ENCODE results near the gene FOXF2.
"Not testable (repeated sequence)": the region's sequence is repeated elsewhere in the genome, so short reads cannot be mapped to it uniquely, and the experiment has no call there.

FOXF2 gene

DNA sequence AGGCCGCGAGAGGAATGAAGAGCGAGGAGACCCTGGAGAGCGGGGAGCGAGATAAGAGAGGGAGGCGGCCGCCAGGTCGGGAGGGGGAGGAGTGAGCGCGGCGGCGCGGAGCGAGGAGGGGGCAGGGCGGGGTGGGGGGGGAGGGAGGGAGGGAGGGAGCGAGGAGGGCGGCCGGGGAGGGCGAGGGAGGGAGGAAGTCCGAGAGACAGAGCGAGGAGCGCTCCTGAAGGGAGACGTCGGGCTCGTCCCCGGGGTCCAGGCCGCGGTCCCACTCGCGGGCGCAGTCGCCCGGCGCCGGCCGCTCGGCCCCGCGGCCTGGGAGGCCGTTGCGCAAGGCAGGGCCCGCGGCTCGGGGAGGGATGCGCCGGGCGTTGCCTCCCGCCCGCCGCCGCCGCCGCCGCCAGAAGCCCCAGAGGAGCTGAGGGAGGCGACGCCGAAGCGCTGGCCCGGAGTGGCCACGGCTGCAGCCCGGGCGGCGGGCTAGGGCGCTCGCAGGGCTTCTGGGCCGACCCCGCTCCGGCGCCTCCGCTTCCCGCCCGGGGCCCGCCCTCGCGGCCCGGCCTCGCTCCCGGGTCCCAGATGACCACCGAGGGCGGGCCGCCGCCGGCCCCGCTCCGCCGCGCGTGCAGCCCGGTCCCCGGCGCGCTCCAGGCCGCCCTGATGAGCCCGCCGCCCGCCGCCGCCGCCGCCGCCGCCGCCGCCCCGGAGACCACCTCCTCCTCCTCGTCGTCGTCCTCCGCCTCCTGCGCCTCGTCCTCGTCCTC is at the start of gene FOXF2:
Gene FOXF2 (plus strand): TSS at position 208 of the 764 bp plus-strand sequence. CDS start 372 bp downstream, at position 580.
- DNase-seq (ENCODE audit: low spot score) = no peak

DNA sequence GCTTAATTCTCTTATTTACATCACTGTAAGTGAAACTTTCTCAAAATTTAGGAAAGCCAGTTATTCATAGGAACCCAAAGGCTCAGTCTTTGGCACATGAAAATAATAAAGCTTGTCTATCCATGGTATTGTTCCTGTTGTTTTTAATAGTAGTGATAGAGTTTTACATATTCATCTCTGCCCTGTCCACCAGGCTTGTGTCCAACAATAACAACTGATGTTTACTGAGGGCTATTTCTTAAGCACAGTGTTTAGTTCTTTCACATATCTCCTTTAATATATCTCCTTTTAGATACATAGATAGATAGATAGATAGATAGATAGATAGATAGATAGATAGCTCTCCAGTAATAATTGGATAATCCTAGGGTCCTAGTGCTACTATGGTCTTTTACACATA is 43.3 kb upstream of the FOXF2 start:
- no peak for DNase-seq (ENCODE audit: low spot score)

DNA sequence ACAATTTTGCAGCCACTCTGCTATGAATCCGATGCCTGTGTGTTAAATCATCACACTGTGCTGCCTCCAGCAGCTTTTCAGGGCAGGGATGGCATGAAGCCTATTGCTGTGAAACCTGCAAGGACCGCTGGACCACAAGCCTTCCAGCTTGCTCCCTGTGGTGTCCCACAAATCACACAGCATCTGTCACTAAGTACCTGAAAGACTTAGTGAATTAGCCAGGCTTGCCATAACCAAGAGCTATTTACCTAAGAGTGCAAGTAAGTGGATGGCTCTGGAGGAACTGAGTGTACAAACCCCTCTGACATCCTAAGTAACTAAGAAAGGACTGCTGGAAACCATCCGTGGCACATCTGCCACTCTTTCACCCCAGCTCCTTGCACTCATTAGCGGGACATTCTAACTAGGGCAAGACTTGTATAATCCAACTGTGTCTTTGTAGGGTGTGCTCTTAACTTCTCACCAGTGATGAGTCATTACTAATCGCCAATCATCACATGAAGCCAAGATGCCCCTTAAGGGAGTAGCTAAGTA is 42.8 kb upstream of the FOXF2 start:
- no peak for DNase-seq (ENCODE audit: low spot score)

DNA sequence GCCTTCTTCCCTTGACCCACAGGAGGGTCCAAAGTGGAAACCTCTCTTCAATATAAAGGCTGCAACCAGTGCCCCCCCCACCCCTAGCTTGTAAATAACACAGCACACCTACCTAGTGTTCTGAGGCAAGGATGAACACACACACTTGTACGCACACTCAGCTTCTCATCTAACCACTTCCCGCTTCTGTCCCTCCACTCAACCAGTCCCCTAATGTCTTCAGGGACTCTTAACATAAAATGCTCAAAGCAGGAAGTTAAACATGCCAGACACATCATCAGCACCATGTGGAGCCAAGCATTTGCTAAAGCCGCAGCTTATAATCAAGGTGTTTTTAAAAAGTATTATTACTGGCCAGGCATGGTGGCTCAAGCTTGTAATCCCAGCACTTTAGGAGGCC is 42.2 kb upstream of the FOXF2 start:
- DNase-seq (ENCODE audit: low spot score) = no peak

DNA sequence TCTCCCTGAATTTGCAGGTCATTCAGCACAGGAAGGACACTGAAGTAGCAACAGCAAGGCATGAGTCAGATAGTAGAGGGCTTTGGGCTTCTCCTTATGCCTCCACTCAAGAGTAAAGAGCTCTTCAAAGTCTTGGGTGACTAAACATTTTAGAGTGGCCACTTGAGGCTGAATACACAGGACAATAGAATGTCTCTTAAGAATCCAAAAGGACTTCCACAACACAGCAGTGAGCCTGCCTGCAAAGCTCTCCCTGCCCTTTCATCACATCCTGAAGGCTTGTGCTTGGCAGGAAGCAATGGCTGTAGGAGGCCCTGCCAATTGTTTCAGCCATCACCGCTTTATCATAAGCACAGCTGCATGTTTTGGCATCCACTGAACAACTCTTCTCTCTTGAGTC is 40.7 kb upstream of the FOXF2 start:
- no peak for DNase-seq (ENCODE audit: low spot score)

DNA sequence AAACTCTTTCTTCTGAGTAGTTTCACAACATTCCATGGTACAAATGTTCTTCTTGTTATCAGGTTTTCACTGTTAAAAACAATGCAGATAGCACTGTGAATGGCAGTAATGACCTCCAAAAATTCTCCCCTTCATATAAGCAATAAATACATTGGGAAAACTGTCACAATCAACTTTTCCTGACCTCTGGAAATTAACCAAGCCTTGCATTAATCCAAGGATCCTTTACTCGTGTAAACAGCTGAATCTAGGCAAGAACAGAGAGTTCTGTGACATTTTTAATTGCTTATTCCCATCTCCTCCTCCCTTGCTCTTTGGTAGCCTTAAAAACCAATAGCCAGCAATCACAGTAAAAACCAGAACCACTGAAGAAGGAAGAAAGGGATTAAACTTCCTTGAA is 39.7 kb upstream of the FOXF2 start:
- no peak for DNase-seq (ENCODE audit: low spot score)

DNA sequence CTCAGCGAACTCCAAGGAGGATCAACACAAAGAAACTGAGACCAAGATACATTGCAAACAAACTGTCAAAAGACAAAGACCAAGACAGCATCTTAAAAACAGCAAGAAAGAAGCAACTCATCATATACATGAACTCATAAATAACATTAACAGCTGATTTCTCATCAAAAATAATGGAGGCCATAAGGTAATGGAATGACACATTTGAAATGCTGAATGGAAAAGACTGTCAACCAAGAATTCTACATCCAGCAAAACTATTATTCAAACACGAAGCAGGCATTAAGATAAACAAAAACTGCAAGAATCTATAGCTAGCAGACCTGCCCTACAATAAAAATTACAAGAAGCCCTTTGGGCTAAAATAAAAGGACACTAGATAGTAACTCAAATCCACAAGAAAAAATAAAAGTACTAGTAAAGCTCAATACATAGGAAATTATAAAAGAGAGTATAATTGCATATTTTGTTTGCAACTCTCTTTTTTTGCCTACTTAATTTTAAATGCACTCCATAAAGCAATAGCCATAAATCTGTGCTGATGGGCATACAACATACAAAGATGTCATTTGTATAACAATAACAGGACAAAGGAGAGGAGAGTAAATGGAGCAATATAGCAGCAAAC is 37.9 kb upstream of the FOXF2 start:
- DNase-seq (ENCODE audit: low spot score) = no peak

DNA sequence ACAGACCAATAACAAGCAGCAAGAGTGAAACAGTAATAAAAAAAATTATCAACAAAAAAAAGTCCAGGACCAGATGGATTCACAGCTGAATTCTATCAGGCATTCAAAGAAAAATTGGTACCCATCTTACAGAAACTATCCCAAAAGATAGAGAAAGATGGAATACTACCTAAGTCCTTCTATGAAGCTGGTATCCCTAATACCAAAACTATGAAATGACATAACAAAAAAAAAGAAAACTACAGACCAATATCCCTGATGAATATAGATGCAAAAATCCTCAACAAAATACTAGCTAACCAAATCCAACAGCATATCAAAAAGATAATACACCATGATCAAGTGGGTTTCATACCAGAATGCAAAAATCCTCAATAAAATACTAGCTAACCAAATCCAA is 34.3 kb upstream of the FOXF2 start:
- DNase-seq (ENCODE audit: low spot score) = not testable (repeated sequence)

DNA sequence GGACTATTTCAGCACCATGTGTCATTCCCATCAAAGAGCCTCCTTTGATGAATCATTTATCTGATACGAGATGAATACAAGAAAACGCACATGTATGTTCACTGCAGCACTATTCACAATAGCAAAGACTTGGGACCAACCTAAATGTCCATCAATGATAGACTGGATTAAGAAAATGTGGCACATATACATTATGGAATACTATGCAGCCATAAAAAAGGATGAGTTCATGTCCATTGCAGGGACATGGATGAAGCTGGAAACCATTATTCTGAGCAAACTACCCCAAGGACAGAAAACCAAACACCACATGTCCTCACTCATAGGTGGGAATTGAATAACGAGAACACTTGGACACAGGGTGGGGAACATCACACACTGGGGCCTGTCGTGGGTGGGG is 27.7 kb upstream of the FOXF2 start:
- not testable (repeated sequence) for DNase-seq (ENCODE audit: low spot score)

DNA sequence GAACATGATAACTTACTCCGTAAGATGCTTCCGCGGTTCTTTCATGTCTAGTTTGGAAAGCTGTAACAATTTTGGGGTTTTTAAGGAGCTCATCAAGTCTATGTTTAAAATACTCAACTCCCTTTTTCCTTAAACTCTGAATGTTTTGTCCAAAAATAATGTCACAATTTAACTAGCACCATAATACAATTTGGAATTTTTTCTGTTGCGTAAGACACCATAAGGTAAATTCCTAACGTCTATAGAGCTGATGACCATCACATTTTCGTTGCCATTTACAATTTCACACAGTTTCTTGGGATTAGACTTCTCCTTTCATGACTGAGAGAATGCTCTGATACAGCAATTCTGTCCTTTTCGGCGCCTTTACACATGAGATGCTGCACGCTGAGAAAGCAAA is 26.7 kb upstream of the FOXF2 start:
- no peak for DNase-seq (ENCODE audit: low spot score)

DNA sequence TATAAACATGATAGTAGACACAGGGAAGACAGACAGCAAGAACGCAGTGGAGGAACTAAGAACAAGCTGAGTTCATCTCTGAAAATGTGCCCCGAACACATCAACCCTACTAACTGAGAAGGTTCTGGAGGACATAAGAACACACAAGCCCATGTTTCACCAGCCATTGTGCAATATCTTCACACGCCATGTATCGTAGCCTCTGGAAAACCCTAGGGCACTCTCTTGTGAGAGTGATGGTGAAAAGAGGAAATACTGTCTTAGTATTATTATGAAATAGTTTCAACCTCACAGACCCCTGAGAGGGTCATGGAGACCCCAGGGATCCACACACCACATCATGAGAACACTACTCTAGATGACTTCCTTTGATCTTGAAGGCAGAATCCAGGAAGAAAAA is 26.1 kb upstream of the FOXF2 start:
- no peak for DNase-seq (ENCODE audit: low spot score)

DNA sequence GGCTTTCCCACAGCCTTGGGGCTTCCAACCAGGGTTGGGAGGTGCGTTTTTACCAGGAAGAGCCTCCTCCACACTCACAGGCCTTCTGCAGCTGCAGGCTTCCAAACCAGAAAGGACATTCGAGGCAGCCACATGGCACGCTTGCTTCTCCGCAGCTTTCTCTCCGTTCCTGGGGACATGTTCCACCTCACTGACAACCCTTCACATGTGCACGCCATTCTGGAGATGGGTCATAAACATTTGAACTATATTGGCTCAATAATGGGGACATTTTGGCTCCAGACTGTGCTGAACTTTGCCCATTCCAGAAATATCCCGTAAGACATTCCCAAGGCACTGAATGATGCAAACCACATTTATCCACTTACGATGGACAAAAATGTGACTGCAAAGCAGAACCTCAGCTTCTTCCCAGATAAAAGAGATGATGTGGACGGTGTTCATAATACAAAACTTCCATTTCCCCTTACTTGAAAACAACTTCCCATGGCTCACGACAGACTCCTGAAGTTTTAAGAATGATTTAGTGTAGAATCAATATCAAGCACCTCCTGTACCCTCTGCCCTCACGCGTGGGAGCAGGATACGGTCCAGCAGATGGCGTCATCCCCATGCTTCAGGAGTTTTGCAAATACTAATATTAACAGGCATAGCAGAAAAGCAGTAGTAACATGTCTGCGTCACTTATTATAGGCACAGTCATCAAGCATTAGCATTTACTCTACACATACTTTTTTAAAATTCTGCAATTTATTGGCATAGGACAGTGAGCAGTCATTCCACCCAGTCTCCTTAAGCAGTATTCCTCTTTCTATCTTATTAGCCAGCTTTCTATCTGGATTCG is 25.4 kb upstream of the FOXF2 start:
- no peak for DNase-seq (ENCODE audit: low spot score)

DNA sequence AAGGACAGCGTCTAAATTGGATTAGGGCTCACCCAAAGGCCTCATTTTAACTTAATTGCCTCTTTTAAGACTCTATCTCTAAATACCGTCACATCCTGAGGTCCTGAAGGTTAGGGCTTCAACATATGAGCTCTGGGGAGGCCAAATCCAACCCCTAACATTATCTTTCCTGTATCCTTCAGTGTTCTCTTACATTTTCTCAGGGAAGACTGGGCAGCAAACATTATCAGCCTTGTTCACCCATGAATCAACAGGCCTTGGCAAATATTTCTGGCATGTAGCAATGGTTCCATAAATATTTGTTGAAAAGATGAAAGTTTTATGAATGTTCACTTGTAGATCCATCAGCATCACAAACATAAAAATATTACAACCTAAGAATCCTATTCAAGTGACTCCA is 24.6 kb upstream of the FOXF2 start:
- DNase-seq (ENCODE audit: low spot score) = no peak

DNA sequence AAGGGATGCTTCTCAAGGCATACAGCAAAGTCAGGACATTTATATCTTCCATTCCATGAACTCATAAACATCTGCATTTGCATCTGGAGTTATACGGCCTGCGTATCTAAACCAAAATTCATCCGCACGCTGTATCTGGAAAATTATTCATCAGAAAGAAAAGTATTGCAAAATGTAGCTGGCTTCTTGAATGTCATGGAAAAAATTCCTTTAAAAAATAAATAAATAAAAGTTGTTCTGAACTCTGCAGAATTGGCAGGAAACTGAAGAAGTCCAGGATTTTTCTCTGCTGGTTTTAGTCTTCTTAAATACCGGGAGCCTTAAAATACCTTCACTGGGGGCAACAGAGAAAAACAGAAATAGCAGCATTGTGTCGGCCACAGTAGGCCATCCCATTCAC is 23.7 kb upstream of the FOXF2 start:
- no peak for DNase-seq (ENCODE audit: low spot score)

DNA sequence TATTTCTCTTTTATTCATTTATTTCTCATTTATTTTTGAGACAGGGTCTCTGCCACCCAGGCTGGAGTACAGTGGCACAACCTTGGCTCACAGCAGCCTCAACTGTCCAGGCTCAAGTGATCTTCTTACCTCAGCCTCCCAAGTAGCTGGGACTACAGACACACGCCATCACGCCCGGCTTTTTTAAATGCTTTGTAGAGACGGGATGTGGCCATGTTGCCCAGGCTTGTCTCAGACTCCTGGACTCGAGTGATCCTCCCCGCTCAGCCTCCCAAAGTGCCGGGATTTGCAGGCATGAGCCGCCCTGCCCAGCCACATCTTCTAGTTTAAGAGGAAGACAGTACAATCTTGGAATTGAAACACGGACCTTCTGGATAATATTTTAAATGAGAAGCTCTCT is 21.6 kb upstream of the FOXF2 start:
- no peak for DNase-seq (ENCODE audit: low spot score)

DNA sequence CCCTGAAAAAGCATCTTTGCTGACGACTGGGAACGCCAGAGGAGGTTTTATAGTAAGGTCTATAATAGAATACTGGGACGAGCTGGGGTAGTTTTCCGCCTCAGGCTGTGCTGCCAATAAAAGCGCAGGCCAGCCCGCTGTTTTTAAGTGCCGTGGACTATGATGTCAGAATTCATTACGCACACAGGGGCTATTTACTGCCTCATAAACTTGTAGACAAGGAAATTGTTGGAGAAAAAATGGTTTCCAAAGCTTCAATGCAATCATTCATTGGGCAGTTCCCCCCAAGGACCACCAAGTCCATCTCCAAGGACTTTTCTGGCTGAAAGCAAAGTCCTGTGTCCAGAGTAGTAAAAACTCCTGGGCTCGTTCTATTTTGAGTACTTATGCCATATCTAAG is 20.4 kb upstream of the FOXF2 start:
- DNase-seq (ENCODE audit: low spot score) = no peak

DNA sequence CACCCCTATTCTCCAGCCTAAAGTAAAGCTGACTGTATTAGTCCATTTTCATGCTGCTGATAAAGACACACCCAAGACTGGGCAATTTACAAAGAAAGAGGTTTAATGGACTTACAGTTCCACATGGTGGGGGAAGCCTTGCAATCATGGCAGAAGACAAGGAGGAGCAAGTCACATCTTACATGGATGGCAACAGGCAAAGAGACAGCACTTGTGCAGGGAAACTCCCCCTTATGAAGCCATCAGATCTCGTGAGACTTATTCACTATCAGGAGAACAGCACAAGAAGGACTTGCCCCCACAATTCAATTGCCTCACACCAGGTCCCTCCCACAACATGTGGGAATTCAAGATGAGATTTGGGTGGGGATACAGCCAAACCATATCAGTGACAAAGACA is 19.7 kb upstream of the FOXF2 start:
- DNase-seq (ENCODE audit: low spot score) = not testable (repeated sequence)

DNA sequence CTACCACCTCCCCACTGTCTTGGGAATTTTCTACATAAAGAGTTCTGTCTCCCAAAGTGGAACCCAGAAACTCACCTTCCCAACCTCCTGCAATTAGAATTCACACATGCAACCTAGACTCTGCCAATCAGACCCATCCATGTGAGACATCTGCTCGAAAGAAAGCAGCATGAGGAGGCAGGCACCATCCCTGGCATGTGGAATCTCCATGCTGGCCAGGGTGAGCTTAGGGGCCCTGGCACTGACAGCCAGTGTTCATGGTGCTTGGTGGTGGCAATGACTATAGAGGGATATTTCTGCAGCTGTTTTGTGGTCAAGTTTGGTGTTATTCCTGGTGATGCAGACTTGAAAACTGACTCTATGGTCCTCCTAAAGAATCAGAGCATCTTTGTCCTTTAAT is 17.4 kb upstream of the FOXF2 start:
- no peak for DNase-seq (ENCODE audit: low spot score)

DNA sequence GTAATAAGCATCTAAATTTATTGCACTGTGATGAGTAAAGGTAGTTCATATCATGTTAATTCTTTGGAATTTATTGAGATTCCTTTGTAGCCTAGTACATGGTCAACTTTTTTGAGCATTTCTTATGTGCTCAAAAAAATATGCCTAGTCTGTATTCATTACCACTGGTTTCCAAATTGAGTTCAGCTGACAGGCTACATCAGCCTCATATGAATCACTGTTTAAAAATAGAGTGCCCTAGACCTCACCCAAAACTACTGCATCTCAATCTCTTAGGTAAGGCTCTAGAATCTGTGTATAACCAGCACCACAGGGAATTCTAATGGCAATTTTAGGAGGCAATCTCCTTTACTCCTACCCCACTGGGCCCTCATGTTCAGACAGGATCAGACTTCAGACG is 16.7 kb upstream of the FOXF2 start:
- DNase-seq (ENCODE audit: low spot score) = no peak

DNA sequence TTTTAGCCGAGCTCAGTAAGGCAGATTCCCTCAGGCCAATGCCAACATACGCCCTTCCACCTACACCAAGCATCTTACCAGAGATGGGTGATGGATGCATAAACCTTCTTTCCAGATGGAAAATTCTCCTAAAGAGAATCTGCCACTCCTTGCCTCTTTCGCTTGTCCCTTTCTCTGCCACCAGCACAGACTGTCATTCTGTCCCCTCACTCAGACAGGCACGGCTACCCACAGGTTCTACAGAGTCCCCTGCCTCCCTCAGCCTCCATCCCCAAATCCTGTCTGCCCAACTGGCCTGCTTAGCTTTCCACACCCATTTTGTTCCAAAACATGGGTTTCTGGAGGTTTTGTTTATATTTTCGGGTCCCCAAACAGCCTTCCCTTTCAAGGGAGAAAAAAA is 12.7 kb upstream of the FOXF2 start:
- DNase-seq (ENCODE audit: low spot score) = no peak

DNA sequence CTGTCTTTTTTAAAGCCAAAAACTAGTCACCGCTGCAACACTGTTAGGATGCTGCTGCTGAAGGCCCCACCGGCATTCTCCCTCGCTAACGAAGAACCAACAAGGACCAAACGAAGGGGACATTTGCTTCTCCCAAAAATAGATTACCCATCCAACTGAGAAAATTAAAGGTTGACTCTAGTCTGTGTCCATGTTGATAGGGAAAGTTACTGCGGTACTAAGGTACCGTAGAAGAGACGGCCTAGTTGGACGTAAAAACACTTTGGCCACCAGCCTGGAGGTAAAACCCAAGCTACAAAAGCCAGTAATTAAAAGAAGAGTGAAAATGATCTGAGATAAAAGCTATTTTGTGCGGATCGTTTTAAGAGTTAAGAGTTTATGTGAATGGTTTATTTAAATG is 11.8 kb upstream of the FOXF2 start:
- DNase-seq (ENCODE audit: low spot score) = no peak

DNA sequence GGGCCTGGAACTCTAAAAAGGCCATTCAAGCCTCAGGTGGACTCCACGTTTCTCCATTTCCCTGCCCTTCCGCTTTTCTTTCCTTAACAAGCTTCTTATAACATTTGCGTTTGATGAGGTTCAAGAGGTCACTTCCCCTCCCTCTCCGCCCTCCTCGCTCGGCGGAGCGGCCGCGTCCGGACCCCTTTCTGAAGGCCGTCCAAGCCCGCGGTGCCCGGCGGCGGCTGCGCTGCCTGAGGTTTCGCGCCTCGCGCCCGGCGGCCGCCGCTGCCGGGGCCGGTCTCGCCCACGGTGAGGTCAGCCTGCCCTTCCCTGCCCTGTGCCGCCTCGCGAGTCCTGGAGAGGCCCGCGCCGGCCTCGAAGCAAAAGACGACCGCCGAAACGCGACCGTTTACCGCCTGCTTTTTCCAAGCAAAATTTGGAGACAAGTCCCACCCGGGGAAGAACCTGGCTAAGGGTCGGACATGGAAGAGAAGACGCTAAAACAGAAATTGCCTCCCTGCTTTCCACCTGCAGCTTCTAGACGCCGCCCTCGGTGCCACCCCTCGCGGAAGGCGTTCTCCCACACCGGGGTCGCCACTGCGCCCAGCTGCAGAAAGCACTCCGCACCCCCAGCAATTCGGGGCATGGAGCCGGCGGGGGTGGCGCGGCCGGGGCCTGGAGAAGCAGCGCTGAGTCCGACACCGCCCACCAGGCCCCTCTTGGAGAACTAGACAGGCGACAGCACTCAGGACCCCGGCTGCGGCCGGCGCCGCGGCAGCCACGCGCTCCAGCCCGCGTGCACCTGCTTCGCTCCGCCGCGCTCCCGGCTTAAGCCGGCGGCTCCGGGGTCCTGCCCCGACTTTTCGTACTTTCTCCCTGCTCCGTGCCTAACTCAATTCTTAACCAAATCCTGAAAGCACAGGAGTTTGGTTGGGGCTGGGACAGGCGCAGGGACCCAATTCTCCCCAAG is 11.0 kb upstream of the FOXF2 start:
- DNase-seq (ENCODE audit: low spot score) = no peak
